Keratinocyte (primary cell): Measurements from ENCODE around the gene ULBP3. TPM values are rescaled to one million over a fixed set of nuclear protein-coding genes. Genes with fewer than 3 reads are reported as not detected.

ENCODE experiments used
- DNase-seq: peaks from one replicate; pipeline ENCODE4 v3.0.0-alpha.2; 2011; ENCODE audit warnings: low read depth, missing footprints, low spot score
- FAIRE-seq: peaks from 2 replicates; lab custom pipeline; 2011; peaks lifted over from hg19 to GRCh38; lab: Jason Lieb, UNC
- H2AFZ ChIP-seq: 2 replicates; pipeline ENCODE4 v1.6.0; 2012; ENCODE audit warnings: low read length, control low read depth, inconsistent platforms; ENCODE audit not compliant: control insufficient read depth
- H3K27ac ChIP-seq: 2 replicates; pipeline ENCODE4 v1.5.1; 2011; ENCODE audit warnings: low read length; ENCODE audit not compliant: control insufficient read depth, insufficient read depth
- H3K27me3 ChIP-seq: 3 replicates; pipeline ENCODE4 v1.6.0; 2011; ENCODE audit warnings: low read length; ENCODE audit not compliant: control insufficient read depth, insufficient read depth; ENCODE audit errors: extremely low read depth
- H3K36me3 ChIP-seq, 2 experiments: 2 replicates in 1 of 2; 3 replicates in 1 of 2; pipeline ENCODE4 v1.5.1; 2011; ENCODE audit warnings: low read length in 2 of 2, mild to moderate bottlenecking in 1 of 2; ENCODE audit not compliant: control insufficient read depth in 2 of 2, insufficient read depth in 2 of 2; ENCODE audit errors: extremely low read depth in 1 of 2
- H3K4me1 ChIP-seq: 3 replicates; pipeline ENCODE4 v1.5.1; 2011; ENCODE audit warnings: low read length; ENCODE audit not compliant: control insufficient read depth, insufficient read depth; ENCODE audit errors: extremely low read depth
- H3K4me2 ChIP-seq: 3 replicates; pipeline ENCODE4 v1.6.0; 2011; ENCODE audit warnings: low read depth, low read length; ENCODE audit not compliant: control insufficient read depth, insufficient read depth; ENCODE audit errors: extremely low read depth
- H3K4me3 ChIP-seq, 3 experiments: fragments of 200-600 bp in 1 of 3; sonication (generic) in 1 of 3; 2 replicates in 2 of 3; 3 replicates in 1 of 3; pipeline ENCODE4 v1.5.1; 2011 to 2016; ENCODE audit warnings: low read length in 3 of 3, mild to moderate bottlenecking in 3 of 3, control low read depth in 2 of 3, inconsistent platforms in 1 of 3, low read depth in 1 of 3, mixed read lengths in 1 of 3, mixed run types in 1 of 3, moderate library complexity in 1 of 3; ENCODE audit not compliant: control insufficient read depth in 2 of 3, insufficient read depth in 2 of 3; ENCODE audit errors: extremely low read depth in 1 of 3
- H3K79me2 ChIP-seq: 2 replicates; pipeline ENCODE4 v1.6.0; 2012; ENCODE audit warnings: low read length; ENCODE audit not compliant: control insufficient read depth, insufficient read depth
- H3K9ac ChIP-seq: 3 replicates; pipeline ENCODE4 v1.6.0; 2011; ENCODE audit warnings: low read length; ENCODE audit not compliant: control insufficient read depth, insufficient read depth; ENCODE audit errors: extremely low read depth
- H3K9me1 ChIP-seq: 3 replicates; pipeline ENCODE4 v1.6.0; 2011; ENCODE audit warnings: low read length; ENCODE audit not compliant: control insufficient read depth, insufficient read depth; ENCODE audit errors: extremely low read depth
- H3K9me3 ChIP-seq: 2 replicates; pipeline ENCODE4 v1.5.1; 2012; ENCODE audit warnings: low read depth, low read length; ENCODE audit not compliant: control insufficient read depth
- H4K20me1 ChIP-seq: 3 replicates; pipeline ENCODE4 v1.6.0; 2011; ENCODE audit warnings: low read length; ENCODE audit not compliant: control insufficient read depth, insufficient read depth; ENCODE audit errors: extremely low read depth
- EZH2 ChIP-seq: IDR thresholded peaks from one replicate; pipeline ENCODE4 v1.6.1; 2012; ENCODE audit warnings: inconsistent platforms, mild to moderate bottlenecking, low read length, moderate library complexity
- dilution Hi-C: fragments of 300-500 bp; cut with MboI; formaldehyde crosslinking; loops from one replicate; pipeline ENCODE4 v1.7.0; 2020; ENCODE audit warnings: low sequenced_read_pairs; ENCODE audit not compliant: extremely low pct_ligation_motif_present
- polyA plus RNA-seq, 5 experiments: library from polyadenylated mRNA; depleted of rRNA in 3 of 5; stranded (reverse) in 3 of 5; stranded (forward) in 1 of 5; unstranded in 1 of 5; fragments of >200 nt; gene quantifications; 1 replicate in 1 of 5; 2 replicates in 3 of 5; 3 replicates in 1 of 5; pipeline versions ENCODE4 v1.2.1 to v1.2.3, GENCODE V29; 2011 to 2012; ENCODE audit warnings: missing spikeins in 2 of 5, low read depth in 1 of 5, low replicate concordance in 1 of 5
- TF ChIP-seq, protein P1 (sequence below), 3 experiments: IDR thresholded peaks in 1 of 3; conservative IDR thresholded peaks in 1 of 3; optimal IDR thresholded peaks in 1 of 3; 2 replicates in 2 of 3; 3 replicates in 1 of 3; pipeline versions ENCODE3 to v1.5.1; 2011; ENCODE audit warnings: low read length in 3 of 3, mild to moderate bottlenecking in 3 of 3, moderate library complexity in 2 of 3, control low read depth in 1 of 3, inconsistent platforms in 1 of 3; ENCODE audit not compliant: insufficient read depth in 2 of 3; ENCODE audit errors: extremely low read depth in 1 of 3

ULBP3 gene
- polyA plus RNA-seq, 1 donor (not counting 4 experiments of a cell fraction or from before 2014, with no cell fraction given), result 7.4 TPM

DNA sequence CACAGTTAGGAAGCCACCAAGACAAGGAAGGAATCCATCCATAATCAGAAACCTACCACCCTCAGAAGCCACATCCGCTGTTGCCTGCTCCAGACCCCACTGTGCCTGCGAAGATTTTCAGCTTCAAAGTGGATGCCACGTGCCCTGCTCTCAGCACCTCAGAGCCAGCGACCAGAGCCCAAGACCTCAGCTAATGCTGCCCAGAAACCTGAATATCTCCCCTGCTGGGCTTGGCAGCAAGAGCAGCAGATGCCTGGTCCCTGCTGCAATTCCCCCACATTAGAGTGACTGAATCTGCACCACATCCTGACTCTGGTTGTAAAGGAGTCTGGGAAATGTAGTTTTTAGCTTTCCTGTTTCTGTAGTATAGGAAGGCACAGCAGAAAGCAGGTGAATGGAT lies 10.7 kb upstream of the ULBP3 start:
- no peak for TF ChIP-seq EZH2
- TF ChIP-seq, protein P1, sequence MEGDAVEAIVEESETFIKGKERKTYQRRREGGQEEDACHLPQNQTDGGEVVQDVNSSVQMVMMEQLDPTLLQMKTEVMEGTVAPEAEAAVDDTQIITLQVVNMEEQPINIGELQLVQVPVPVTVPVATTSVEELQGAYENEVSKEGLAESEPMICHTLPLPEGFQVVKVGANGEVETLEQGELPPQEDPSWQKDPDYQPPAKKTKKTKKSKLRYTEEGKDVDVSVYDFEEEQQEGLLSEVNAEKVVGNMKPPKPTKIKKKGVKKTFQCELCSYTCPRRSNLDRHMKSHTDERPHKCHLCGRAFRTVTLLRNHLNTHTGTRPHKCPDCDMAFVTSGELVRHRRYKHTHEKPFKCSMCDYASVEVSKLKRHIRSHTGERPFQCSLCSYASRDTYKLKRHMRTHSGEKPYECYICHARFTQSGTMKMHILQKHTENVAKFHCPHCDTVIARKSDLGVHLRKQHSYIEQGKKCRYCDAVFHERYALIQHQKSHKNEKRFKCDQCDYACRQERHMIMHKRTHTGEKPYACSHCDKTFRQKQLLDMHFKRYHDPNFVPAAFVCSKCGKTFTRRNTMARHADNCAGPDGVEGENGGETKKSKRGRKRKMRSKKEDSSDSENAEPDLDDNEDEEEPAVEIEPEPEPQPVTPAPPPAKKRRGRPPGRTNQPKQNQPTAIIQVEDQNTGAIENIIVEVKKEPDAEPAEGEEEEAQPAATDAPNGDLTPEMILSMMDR (optimal IDR thresholded peaks at IDR 0.05 in 1 of 3, IDR thresholded peaks at IDR 0.05 in 1 of 3, conservative IDR thresholded peaks at IDR 0.05 in 1 of 3; ENCODE audit: extremely low read depth in 1 of 3, insufficient read depth in 2 of 3, low read length in 3 of 3), result no peak
- Histone ChIP-seq H3K4me3 (no peak overlapping the region), H3K9ac (no peak overlapping the region), H3K4me1 (peaks cover 11% of the 10 kb centered on the region), H3K36me3 (no peaks in the 10 kb centered on the region), H3K4me2 (no peak overlapping the region), H3K27ac (no peak overlapping the region), H3K27me3 (no peaks in the 10 kb centered on the region), H3K79me2 (no peaks in the 10 kb centered on the region), H4K20me1 (no peaks in the 10 kb centered on the region), H3K9me1 (no peaks in the 10 kb centered on the region), H3K9me3 (no peaks in the 10 kb centered on the region), H2AFZ (no peak overlapping the region)
- DNase-seq (no peak), FAIRE-seq (no peak)
- dilution Hi-C loops, result no loop called here

DNA sequence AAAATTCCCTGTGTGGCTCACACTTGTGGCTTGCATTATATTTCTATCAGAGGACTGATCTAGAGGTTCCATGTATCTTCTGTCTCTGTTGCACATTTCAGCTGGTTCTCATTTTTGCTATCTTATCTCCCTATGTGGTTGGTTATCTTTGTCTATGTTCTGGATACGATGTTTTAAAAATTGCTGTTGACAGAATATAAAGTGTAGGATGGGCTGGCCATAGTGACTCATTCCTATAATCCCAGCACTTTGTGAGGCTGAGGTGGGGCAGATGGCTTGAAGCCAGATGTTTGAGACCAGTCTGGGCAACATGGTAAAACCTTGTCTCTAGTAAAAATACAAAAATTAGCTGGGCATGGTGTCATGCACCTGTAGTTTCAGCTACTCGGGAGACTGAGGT lies 9.9 kb upstream of the ULBP3 start:
- FAIRE-seq (no peak), DNase-seq (no peak)
- Histone ChIP-seq H3K36me3 (no peaks in the 10 kb centered on the region), H4K20me1 (no peaks in the 10 kb centered on the region), H3K27ac (no peak overlapping the region), H2AFZ (no peak overlapping the region), H3K79me2 (no peaks in the 10 kb centered on the region), H3K9me1 (no peaks in the 10 kb centered on the region), H3K9me3 (no peaks in the 10 kb centered on the region), H3K9ac (no peak overlapping the region), H3K27me3 (no peaks in the 10 kb centered on the region), H3K4me3 (no peak overlapping the region), H3K4me2 (no peak overlapping the region), H3K4me1 (peaks cover 11% of the 10 kb centered on the region)
- dilution Hi-C loops, result no loop called here
- TF ChIP-seq EZH2, result no peak
- TF ChIP-seq, protein P1 (optimal IDR thresholded peaks at IDR 0.05 in 1 of 3, IDR thresholded peaks at IDR 0.05 in 1 of 3, conservative IDR thresholded peaks at IDR 0.05 in 1 of 3; ENCODE audit: extremely low read depth in 1 of 3, insufficient read depth in 2 of 3, low read length in 3 of 3), result no peak
